GM23248 (cell line): Measurements from ENCODE around the gene C17orf78.

Source experiments
- EZH2 ChIP-seq: fragments of 200-600 bp; sonication (generic); IDR thresholded peaks from 2 replicates; pipeline ENCODE4 v1.6.1; 2018; ENCODE audit warnings: antibody characterized with exemption, mild to moderate bottlenecking; ENCODE audit not compliant: insufficient read depth, poor library complexity, severe bottlenecking
- EZH2phosphoT487 ChIP-seq: fragments of 200-600 bp; sonication (generic); IDR thresholded peaks from 2 replicates; pipeline ENCODE4 v1.6.1; 2018; ENCODE audit warnings: antibody characterized with exemption, moderate library complexity, mild to moderate bottlenecking, low read depth; ENCODE audit not compliant: insufficient read depth

GRCh38 chr17:37339321-37339720 is 36.5 kb upstream of the C17orf78 start:
- TF ChIP-seq EZH2phosphoT487 (no peak), EZH2 (no peak)
